ES-I3 (cell line): Measurements from ENCODE around the gene ASMT.
"Not testable (repeated sequence)": the region's sequence is repeated elsewhere in the genome, so short reads cannot be mapped to it uniquely, and the experiment has no call there.

Experiments
- H3K36me3 ChIP-seq: 2 replicates; pipeline ENCODE4 v1.6.1; 2013; ENCODE audit warnings: mild to moderate bottlenecking, low read length, control low read depth, moderate library complexity; ENCODE audit not compliant: insufficient read depth
- H3K4me1 ChIP-seq: 2 replicates; pipeline ENCODE4 v1.6.1; 2013; ENCODE audit warnings: mild to moderate bottlenecking, control low read depth, low read length; ENCODE audit not compliant: insufficient read depth
- H3K9ac ChIP-seq: 2 replicates; pipeline ENCODE4 v1.6.1; 2013; ENCODE audit warnings: low read depth, mild to moderate bottlenecking, low read length, moderate library complexity
- H3K9me3 ChIP-seq: 2 replicates; pipeline ENCODE4 v1.6.1; 2013; ENCODE audit warnings: mild to moderate bottlenecking, low read length, moderate library complexity; ENCODE audit not compliant: control insufficient read depth, insufficient read depth

Gene ASMT

GRCh38 chrX:1602299-1602698, 12.6 kb upstream of the ASMT start:
- Histone ChIP-seq H3K9me3 (no peaks in the 10 kb centered on the region; the same call in 1 of the 2 replicates), H3K9ac (no peak overlapping the region), H3K4me1 (no peaks in the 10 kb centered on the region), H3K36me3 (peaks cover 14% of the 10 kb centered on the region)

GRCh38 chrX:1606496-1606895, 8.4 kb upstream of the ASMT start:
- Histone ChIP-seq H3K9me3 (no peaks in the 10 kb centered on the region; the same call in 1 of the 2 replicates), H3K9ac (no peak overlapping the region), H3K36me3 (peaks cover 9% of the 10 kb centered on the region), H3K4me1 (no peaks in the 10 kb centered on the region)

- Histone ChIP-seq H3K36me3 (no peaks in the 10 kb centered on the region), H3K4me1 (no peaks in the 10 kb centered on the region), H3K9ac (no peak overlapping the region), H3K9me3 (no peaks in the 10 kb centered on the region)
Observed at GRCh38 chrX:1609311-1609710, 5.5 kb upstream of the ASMT start.

- H3K9ac ChIP-seq = no peak overlapping the region
- H3K36me3 ChIP-seq = no peaks in the 10 kb centered on the region
- no peaks in the 10 kb centered on the region for H3K4me1 ChIP-seq
- H3K9me3 ChIP-seq = no peaks in the 10 kb centered on the region
Observed at GRCh38 chrX:1609762-1610161, 5.1 kb upstream of the ASMT start.

GRCh38 chrX:1610166-1610565, 4.7 kb upstream of the ASMT start:
- Histone ChIP-seq H3K9me3 (no peaks in the 10 kb centered on the region), H3K4me1 (no peaks in the 10 kb centered on the region), H3K36me3 (no peaks in the 10 kb centered on the region), H3K9ac (no peak overlapping the region)

- no peaks in the 10 kb centered on the region for H3K9me3 ChIP-seq
- no peaks in the 10 kb centered on the region for H3K4me1 ChIP-seq
- no peak overlapping the region for H3K9ac ChIP-seq
- H3K36me3 ChIP-seq = no peaks in the 10 kb centered on the region
Observed at GRCh38 chrX:1610736-1611135, 4.1 kb upstream of the ASMT start.

- Histone ChIP-seq H3K36me3 (no peaks in the 10 kb centered on the region), H3K4me1 (no peaks in the 10 kb centered on the region), H3K9ac (no peak overlapping the region), H3K9me3 (no peaks in the 10 kb centered on the region)
Observed at GRCh38 chrX:1612641-1613286, 2.1 kb upstream of the ASMT start.

GRCh38 chrX:1618689-1619088, 3.8 kb downstream of the ASMT start:
- Histone ChIP-seq H3K9me3 (no peaks in the 10 kb centered on the region), H3K9ac (no peak overlapping the region), H3K36me3 (no peaks in the 10 kb centered on the region), H3K4me1 (no peaks in the 10 kb centered on the region)

- no peaks in the 10 kb centered on the region for H3K36me3 ChIP-seq
- H3K4me1 ChIP-seq = no peaks in the 10 kb centered on the region
Observed at GRCh38 chrX:1623691-1624090, 8.8 kb downstream of the ASMT start.

GRCh38 chrX:1624158-1624860, 9.4 kb downstream of the ASMT start:
- H3K4me1 ChIP-seq, H3K36me3 ChIP-seq, H3K9ac ChIP-seq, H3K9me3 ChIP-seq: not testable (repeated sequence)

More at GRCh38 chrX:1623691-1624090, 8.8 kb downstream of the ASMT start:
- H3K9ac ChIP-seq = no peak overlapping the region
- no peaks in the 10 kb centered on the region for H3K9me3 ChIP-seq

GRCh38 chrX:1624861-1625215, 10.0 kb downstream of the ASMT start:
- H3K9ac ChIP-seq, H3K9me3 ChIP-seq, H3K4me1 ChIP-seq, H3K36me3 ChIP-seq: not testable (repeated sequence)

- no peaks in the 10 kb centered on the region for H3K9me3 ChIP-seq
- no peaks in the 10 kb centered on the region for H3K4me1 ChIP-seq
- no peak overlapping the region for H3K9ac ChIP-seq
- no peaks in the 10 kb centered on the region for H3K36me3 ChIP-seq
Observed at GRCh38 chrX:1629244-1629643, 14.4 kb downstream of the ASMT start.

- Histone ChIP-seq H3K9me3 (peaks cover 9% of the 10 kb centered on the region; the same call in 1 of the 2 replicates), H3K36me3 (no peaks in the 10 kb centered on the region), H3K9ac (no peak overlapping the region), H3K4me1 (no peaks in the 10 kb centered on the region)
Observed at GRCh38 chrX:1646009-1646408, 31.1 kb downstream of the ASMT start.

GRCh38 chrX:1649621-1650020, 34.8 kb downstream of the ASMT start:
- peak overlapping the region; percentile 24; the same call in 1 of the 2 replicates for H3K9ac ChIP-seq
- peaks cover 7% of the 10 kb centered on the region; the same call in 1 of the 2 replicates for H3K9me3 ChIP-seq
- no peaks in the 10 kb centered on the region for H3K36me3 ChIP-seq
- no peaks in the 10 kb centered on the region for H3K4me1 ChIP-seq

- H3K4me1 ChIP-seq, H3K9ac ChIP-seq, H3K36me3 ChIP-seq, H3K9me3 ChIP-seq: not testable (repeated sequence)
Observed at GRCh38 chrX:1652011-1652811, 37.4 kb downstream of the ASMT start.
